Peyer's patch (tissue), 4 donors: ENCODE measurements around the gene C12orf57. TPM values are rescaled to one million over a fixed set of nuclear protein-coding genes. Genes with fewer than 3 reads are reported as not detected.
A peak's percentile ranks its signal among the peaks of the same experiment; 100 is the strongest.
"Not testable (repeated sequence)": the region's sequence is repeated elsewhere in the genome, so short reads cannot be mapped to it uniquely, and the experiment has no call there.

Experiments
- DNase-seq, 3 donors: peaks; one replicate each; pipeline ENCODE4 v3.0.0-alpha.2; 2017 to 2019
- H3K27ac ChIP-seq, 4 donors: fragments of 200-600 bp; sonication (generic); one replicate each; pipeline ENCODE4 v1.5.1; 2016 to 2019
- H3K27me3 ChIP-seq, 2 donors: fragments of 200-600 bp; sonication (generic); one replicate each; pipeline ENCODE4 v1.5.1; 2019
- H3K36me3 ChIP-seq, 3 donors: fragments of 200-600 bp; sonication (generic); one replicate each; pipeline ENCODE4 v1.5.1; 2016 to 2019
- H3K4me1 ChIP-seq, 4 donors: fragments of 200-600 bp; sonication (generic); one replicate each; pipeline ENCODE4 v1.5.1; 2016 to 2019
- H3K4me3 ChIP-seq, 4 donors: fragments of 200-600 bp; sonication (generic); 1 replicate in 3 of 4; 2 replicates in 1 of 4; pipeline ENCODE4 v1.5.1; 2016 to 2019; ENCODE audit warnings: mild to moderate bottlenecking in 1 of 4
- H3K9me3 ChIP-seq, 4 donors: fragments of 200-600 bp; sonication (generic); one replicate each; pipeline ENCODE4 v1.5.1; 2016 to 2019; ENCODE audit warnings: mild to moderate bottlenecking in 1 of 4
- POLR2A ChIP-seq, 2 donors: fragments of 450-650 bp; IDR thresholded peaks; one replicate each; pipeline ENCODE4 v1.5.1; 2017; ENCODE audit warnings: antibody characterized with exemption in 2 of 2, mild to moderate bottlenecking in 2 of 2, moderate library complexity in 2 of 2
- total RNA-seq, 4 donors: library from RNA; depleted of rRNA; stranded (reverse); fragments of >200 nt; gene quantifications; one replicate each; pipeline ENCODE4 v1.1.0, GENCODE V29; 2016
- TF ChIP-seq, protein P1 (sequence below), 6 experiments: fragments of 450-650 bp in 4 of 6; fragments of 200-600 bp in 2 of 6; sonication (generic) in 1 of 6; IDR thresholded peaks; one replicate each; pipeline ENCODE4 v1.5.1; 2017 to 2019; ENCODE audit warnings: antibody characterized with exemption in 6 of 6, mild to moderate bottlenecking in 3 of 6, moderate library complexity in 1 of 6

Gene C12orf57
- total RNA-seq, 4 donors from 2014 or later: 146 to 339 (median 156) TPM

DNA sequence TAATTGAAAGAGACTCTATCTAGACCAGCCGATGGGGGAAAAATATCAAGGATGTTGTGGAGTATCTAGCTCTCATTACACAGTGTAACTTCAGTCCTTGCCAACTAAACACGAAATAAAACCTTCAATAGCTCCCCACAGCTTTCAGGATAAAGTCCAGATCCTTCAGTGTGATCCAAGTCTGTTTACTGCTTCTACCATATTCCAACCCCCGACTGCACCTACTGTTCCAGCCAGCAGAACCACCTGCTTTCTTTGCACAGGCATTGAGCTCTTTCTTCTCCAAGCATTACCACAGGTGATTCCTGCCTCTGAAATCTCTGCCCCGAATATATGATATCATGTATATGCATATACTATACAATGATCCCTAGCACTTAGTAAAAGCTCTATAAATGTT lies 41.4 kb upstream of the C12orf57 start:
- Histone ChIP-seq H3K4me3 (no peak overlapping the region), H3K4me1 (peaks cover 0 to 19% (median 9%) of the 10 kb centered on the region in 4 donors), H3K27ac (peak overlapping the region in 1 of 4 donors; percentile 48), H3K36me3 (no peaks in the 10 kb centered on the region), H3K9me3 (no peaks in the 10 kb centered on the region), H3K27me3 (no peaks in the 10 kb centered on the region)
- TF ChIP-seq POLR2A (IDR thresholded peaks at IDR 0.05): no peak
- TF ChIP-seq, protein P1, sequence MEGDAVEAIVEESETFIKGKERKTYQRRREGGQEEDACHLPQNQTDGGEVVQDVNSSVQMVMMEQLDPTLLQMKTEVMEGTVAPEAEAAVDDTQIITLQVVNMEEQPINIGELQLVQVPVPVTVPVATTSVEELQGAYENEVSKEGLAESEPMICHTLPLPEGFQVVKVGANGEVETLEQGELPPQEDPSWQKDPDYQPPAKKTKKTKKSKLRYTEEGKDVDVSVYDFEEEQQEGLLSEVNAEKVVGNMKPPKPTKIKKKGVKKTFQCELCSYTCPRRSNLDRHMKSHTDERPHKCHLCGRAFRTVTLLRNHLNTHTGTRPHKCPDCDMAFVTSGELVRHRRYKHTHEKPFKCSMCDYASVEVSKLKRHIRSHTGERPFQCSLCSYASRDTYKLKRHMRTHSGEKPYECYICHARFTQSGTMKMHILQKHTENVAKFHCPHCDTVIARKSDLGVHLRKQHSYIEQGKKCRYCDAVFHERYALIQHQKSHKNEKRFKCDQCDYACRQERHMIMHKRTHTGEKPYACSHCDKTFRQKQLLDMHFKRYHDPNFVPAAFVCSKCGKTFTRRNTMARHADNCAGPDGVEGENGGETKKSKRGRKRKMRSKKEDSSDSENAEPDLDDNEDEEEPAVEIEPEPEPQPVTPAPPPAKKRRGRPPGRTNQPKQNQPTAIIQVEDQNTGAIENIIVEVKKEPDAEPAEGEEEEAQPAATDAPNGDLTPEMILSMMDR (IDR thresholded peaks at IDR 0.05): no peak
- DNase-seq: no peak

DNA sequence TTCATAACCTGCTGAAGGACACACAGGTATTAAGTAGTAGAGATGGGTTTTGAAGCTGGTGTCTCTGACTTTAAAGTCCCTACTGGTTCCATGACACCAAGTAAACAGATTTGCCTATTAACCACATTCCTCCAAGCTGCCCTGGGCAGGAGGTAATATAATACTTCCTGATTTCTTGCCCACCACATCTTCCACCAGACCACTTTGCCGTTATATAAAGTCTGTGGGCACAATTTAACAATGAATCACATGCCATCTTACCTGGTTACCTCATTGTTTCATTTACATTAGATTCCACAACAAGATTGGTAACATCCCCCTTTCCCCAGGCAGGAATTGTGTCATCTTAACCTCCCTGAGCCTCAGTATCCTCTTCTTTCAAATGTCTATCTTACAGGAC lies 40.1 kb upstream of the C12orf57 start:
- no peaks in the 10 kb centered on the region for H3K36me3 ChIP-seq
- no peaks in the 10 kb centered on the region for H3K27me3 ChIP-seq
- peak overlapping the region in 1 of 4 donors; percentile 62 for H3K27ac ChIP-seq
- TF ChIP-seq, protein P1 (IDR thresholded peaks at IDR 0.05): no peak
- no peaks in the 10 kb centered on the region for H3K9me3 ChIP-seq
- no peak for DNase-seq
- H3K4me3 ChIP-seq: no peak overlapping the region
- peaks cover 0 to 19% (median 9%) of the 10 kb centered on the region in 4 donors for H3K4me1 ChIP-seq

DNA sequence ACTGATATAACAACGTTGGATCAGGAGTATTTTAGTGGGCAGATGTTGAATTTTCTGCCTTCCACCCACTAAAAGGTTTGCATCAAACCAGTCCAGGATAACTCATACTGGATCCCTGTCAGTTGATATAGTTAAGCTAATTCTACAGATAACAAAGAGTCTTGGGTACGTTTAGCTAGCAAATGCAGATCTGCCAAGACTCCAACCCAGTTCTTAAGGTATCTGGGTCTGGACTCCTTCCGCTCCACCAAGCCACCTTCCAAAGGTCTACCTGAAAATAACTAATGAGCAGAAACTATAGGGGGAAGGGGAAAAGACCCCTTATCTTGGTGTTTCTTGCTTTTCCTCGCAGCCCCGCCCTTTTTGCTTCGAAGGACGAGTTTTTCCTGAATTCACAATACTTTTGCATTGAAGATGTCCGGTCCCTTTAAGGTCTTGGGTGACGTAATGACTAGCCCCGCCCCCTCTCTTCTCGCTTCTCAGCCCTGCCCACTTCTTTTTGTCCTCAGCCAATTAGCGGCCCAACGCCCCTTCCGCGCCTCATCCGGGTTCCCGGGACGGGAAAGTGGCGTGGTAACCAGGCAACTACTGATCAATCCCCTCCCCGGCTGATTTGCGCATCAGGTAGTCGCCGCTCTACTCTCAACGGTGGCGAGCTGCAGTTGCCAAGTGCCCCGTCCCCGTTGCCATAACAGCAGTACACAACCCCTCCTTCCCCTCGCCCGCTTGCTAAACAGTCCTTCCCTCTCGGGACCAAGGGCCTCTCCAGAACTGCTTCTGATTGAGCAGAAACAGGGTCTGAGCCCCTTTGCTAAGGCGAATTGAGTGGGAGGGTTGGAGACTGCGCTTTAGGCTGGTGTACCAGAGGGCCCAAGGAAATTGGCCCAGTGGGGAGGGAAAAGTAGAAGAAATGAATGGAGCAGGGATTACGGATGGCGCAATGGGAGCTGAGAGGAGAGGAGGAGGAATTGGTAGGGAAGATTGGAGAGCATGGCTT lies 39.2 kb upstream of the C12orf57 start, which contains the start of gene LRRC23:
TSS of gene LRRC23 (plus strand) at position 543 of the 997 bp plus-strand sequence. CDS start 812 bp downstream, outside the sequence.
- Histone ChIP-seq H3K27me3 (no peaks in the 10 kb centered on the region), H3K36me3 (no peaks in the 10 kb centered on the region), H3K27ac (peak within 1 kb of the TSS; percentile 62 to 76 (median 72)), H3K4me1 (peaks cover 0 to 13% (median 8%) of the 10 kb centered on the region in 4 donors), H3K9me3 (no peaks in the 10 kb centered on the region), H3K4me3 (peak within 1 kb of the TSS; percentile 44 to 67 (median 61))
- peak; percentile 97 to 99 (median 98) for DNase-seq
- TF ChIP-seq, protein P1 (IDR thresholded peaks at IDR 0.05): no peak
- TF ChIP-seq POLR2A (IDR thresholded peaks at IDR 0.05): peak in 1 of 2 donors; percentile 31

DNA sequence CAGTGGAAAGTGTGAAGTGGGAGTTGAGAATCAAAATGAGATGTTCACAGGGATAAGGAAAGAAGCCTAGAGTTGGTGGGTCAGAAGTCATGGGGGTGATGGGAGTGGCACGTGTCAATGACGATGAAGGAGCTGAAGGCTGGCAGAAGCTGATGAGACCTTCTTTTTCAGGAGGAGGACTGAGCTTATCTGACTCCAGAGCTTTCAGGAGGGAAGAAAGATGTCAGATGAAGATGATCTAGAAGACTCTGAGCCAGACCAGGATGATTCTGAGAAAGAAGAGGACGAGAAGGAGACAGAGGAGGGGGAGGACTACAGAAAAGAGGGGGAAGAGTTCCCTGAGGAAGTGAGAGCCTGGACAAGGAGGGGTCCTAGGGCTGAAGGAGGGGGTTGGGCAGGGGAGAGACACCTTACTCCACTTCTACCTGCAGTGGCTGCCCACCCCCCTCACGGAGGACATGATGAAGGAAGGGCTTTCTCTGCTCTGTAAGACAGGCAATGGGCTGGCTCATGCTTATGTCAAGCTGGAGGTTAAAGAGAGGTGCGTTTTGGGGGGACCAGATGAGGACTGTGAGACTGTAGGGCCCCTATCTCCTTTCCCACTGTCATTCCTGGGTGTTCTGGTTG lies 38.3 kb upstream of the C12orf57 start:
- Histone ChIP-seq H3K27me3 (no peaks in the 10 kb centered on the region), H3K4me3 (peak overlapping the region in 3 of 4 donors; percentile 57 to 67 (median 65)), H3K27ac (peak overlapping the region in 2 of 4 donors; percentile 75 to 76)

DNA sequence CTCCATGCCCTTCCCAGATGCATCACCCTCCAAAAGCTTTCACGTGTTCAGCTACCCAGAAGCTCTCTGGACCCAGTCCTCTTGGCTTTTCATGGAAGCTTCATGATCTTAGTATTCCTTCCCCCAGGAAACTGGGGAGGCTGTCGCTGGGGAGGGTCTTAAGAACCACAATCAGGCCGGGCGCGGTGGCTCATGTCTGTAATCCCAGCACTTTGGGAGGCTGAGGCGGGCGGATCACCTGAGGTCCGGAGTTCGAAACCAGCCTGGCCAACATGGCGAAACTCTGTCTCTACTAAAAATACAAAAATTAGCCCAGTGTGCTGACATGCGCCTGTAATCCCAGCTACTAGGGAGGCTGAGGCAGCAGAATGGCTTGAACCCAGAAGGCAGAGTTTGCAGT lies 35.7 kb upstream of the C12orf57 start:
- not testable (repeated sequence) for H3K4me1 ChIP-seq, H3K9me3 ChIP-seq, H3K27ac ChIP-seq, DNase-seq, H3K36me3 ChIP-seq, H3K4me3 ChIP-seq, H3K27me3 ChIP-seq

More for the DNA sequence above, 38.3 kb upstream of the C12orf57 start:
- Histone ChIP-seq H3K36me3 (no peaks in the 10 kb centered on the region), H3K4me1 (peaks cover 0 to 7% (median 5%) of the 10 kb centered on the region in 4 donors), H3K9me3 (no peaks in the 10 kb centered on the region)
- no peak for DNase-seq
- TF ChIP-seq POLR2A (IDR thresholded peaks at IDR 0.05): no peak
- TF ChIP-seq, protein P1 (IDR thresholded peaks at IDR 0.05): no peak
